GM10248 (cell line): Measurements from ENCODE around the gene FAM89B.

Experiments used
- CTCF ChIA-PET: fragments of 300-600 bp; sonication (Branson Sonifier 250); formaldehyde crosslinking; extraction: SDS; loops from one replicate; lab custom pipeline; 2021; ENCODE audit warnings: antibody characterized with exemption; lab: Yijun Ruan, JAX
- POLR2A ChIA-PET: fragments of 350-650 bp; sonication (Branson Sonifier 250); formaldehyde crosslinking; extraction: SDS; loops from one replicate; lab custom pipeline; 2020; ENCODE audit warnings: antibody characterized with exemption; lab: Yijun Ruan, JAX
- DNase-seq: peaks from one replicate; pipeline ENCODE4 v3.0.0; 2012; ENCODE audit errors: extremely low spot score
- CTCF ChIP-seq: IDR thresholded peaks from 2 replicates; pipeline ENCODE4 v1.5.1; 2012; ENCODE audit warnings: mild to moderate bottlenecking, low read depth; ENCODE audit errors: extremely low read depth, missing control alignments, control extremely low read depth

FAM89B gene

GRCh38 chr11:65576867-65577755, 4.8 kb downstream of the FAM89B start:
- ChIA-PET POLR2A (interaction anchor here (0.9 to 2.4 kb wide), 5 partner anchors 9 to 154 kb away, joined by 3 to 9 read pairs (median 5); partner anchors contain the start of gene NEAT1), CTCF (interaction anchor here (1.6 to 22.1 kb wide), 6 partner anchors 11 to 40 kb away, joined by 3 to 351 read pairs (median 10); partner anchors contain the start of genes KCNK7, MAP3K11 and PCNX3)
- TF ChIP-seq CTCF = no peak
- DNase-seq = no peak

- no peak for DNase-seq
- no peak for TF ChIP-seq CTCF
- ChIA-PET POLR2A (interaction anchor here (1.9 kb wide), 1 partner anchor 72 kb away, joined by 9 read pairs; no protein-coding TSS in a partner anchor), CTCF (interaction anchor here (1.6 to 22.1 kb wide), 4 partner anchors 10 to 38 kb away, joined by 3 to 351 read pairs (median 35); partner anchors contain the start of genes KCNK7, MAP3K11 and PCNX3)
Measured at GRCh38 chr11:65577756-65578109, 5.4 kb downstream of the FAM89B start.

- no peak for DNase-seq
- POLR2A ChIA-PET = no interaction called here
- no peak for TF ChIP-seq CTCF
- CTCF ChIA-PET = interaction anchor here (1.6 to 22.1 kb wide), 3 partner anchors 10 to 39 kb away, joined by 3 to 351 read pairs (median 58); partner anchors contain the start of genes KCNK7, MAP3K11 and PCNX3
Measured at GRCh38 chr11:65578134-65578533, 5.8 kb downstream of the FAM89B start.

- CTCF ChIA-PET = interaction anchor here (1.6 to 22.1 kb wide), 2 partner anchors 25 to 39 kb away, joined by 3 to 351 read pairs; partner anchors contain the start of genes KCNK7, MAP3K11 and PCNX3
- POLR2A ChIA-PET = interaction anchor here (0.6 kb wide), 1 partner anchor 9 kb away, joined by 3 read pairs; no protein-coding TSS in a partner anchor
- DNase-seq = no peak
- TF ChIP-seq CTCF = no peak
Measured at GRCh38 chr11:65578667-65579066, 6.3 kb downstream of the FAM89B start.

- ChIA-PET POLR2A (interaction anchor here (0.6 kb wide), 1 partner anchor 8 kb away, joined by 3 read pairs; no protein-coding TSS in a partner anchor), CTCF (interaction anchor here (1.1 to 22.1 kb wide), 2 partner anchors 9 to 24 kb away, joined by 4 to 351 read pairs; partner anchors contain the start of genes KCNK7, MAP3K11 and PCNX3)
- no peak for DNase-seq
- TF ChIP-seq CTCF = no peak
Measured at GRCh38 chr11:65579291-65579690, 7.0 kb downstream of the FAM89B start.

GRCh38 chr11:65580031-65580692, 7.8 kb downstream of the FAM89B start:
- ChIA-PET CTCF (interaction anchor here (1.1 to 22.1 kb wide), 3 partner anchors 8 to 23 kb away, joined by 4 to 351 read pairs (median 14); partner anchors contain the start of genes FAM89B, KCNK7, MAP3K11 and PCNX3), POLR2A (no interaction called here)
- TF ChIP-seq CTCF = no peak
- DNase-seq = no peak
